Measurements from ENCODE around the gene TNIP3.
"Not testable (repeated sequence)": the region's sequence is repeated elsewhere in the genome, so short reads cannot be mapped to it uniquely, and the experiment has no call there.

Gene TNIP3

GRCh38 chr4:121164291-121164690 lies at the start of gene TNIP3:
Gene TNIP3, minus strand, starts transcription at chr4:121164321. Its CDS starts 196 bp downstream, at chr4:121164125.
- no peaks in the 10 kb centered on the region for H3K27me3 ChIP-seq
- H3K4me1 ChIP-seq (ENCODE audit: control insufficient read depth in 1 of 2, insufficient read depth in 1 of 2, low read depth in 1 of 2, low read length in 1 of 2), result no peaks in the 10 kb centered on the region
- H3K4me3 ChIP-seq (ENCODE audit: low read depth in 1 of 2, low read length in 1 of 2), result no peak within 1 kb of the TSS
- H3K27ac ChIP-seq, result no peak within 1 kb of the TSS
- no peaks in the 10 kb centered on the region for H3K36me3 ChIP-seq
- TF ChIP-seq CTCF (IDR thresholded peaks at IDR 0.05), result no peak
- H3K9me3 ChIP-seq, result no peaks in the 10 kb centered on the region

GRCh38 chr4:121212806-121213205 lies 48.7 kb upstream of the TNIP3 start:
- H3K4me3 ChIP-seq (ENCODE audit: low read depth in 1 of 2, low read length in 1 of 2), result no peak overlapping the region
- H3K9me3 ChIP-seq, result no peaks in the 10 kb centered on the region
- no peaks in the 10 kb centered on the region for H3K4me1 ChIP-seq (ENCODE audit: control insufficient read depth in 1 of 2, insufficient read depth in 1 of 2, low read depth in 1 of 2, low read length in 1 of 2)
- no peak for TF ChIP-seq CTCF (IDR thresholded peaks at IDR 0.05)
- no peaks in the 10 kb centered on the region for H3K36me3 ChIP-seq
- no peak overlapping the region for H3K27ac ChIP-seq
- no peaks in the 10 kb centered on the region for H3K27me3 ChIP-seq

- H3K36me3 ChIP-seq, result no peaks in the 10 kb centered on the region
- TF ChIP-seq CTCF (IDR thresholded peaks at IDR 0.05), result no peak
- no peaks in the 10 kb centered on the region for H3K27me3 ChIP-seq
- no peaks in the 10 kb centered on the region for H3K4me1 ChIP-seq (ENCODE audit: control insufficient read depth in 1 of 2, insufficient read depth in 1 of 2, low read depth in 1 of 2, low read length in 1 of 2)
- no peak overlapping the region for H3K27ac ChIP-seq
- no peaks in the 10 kb centered on the region for H3K9me3 ChIP-seq
- H3K4me3 ChIP-seq (ENCODE audit: low read depth in 1 of 2, low read length in 1 of 2), result no peak overlapping the region
These were observed 45.0 kb upstream of the TNIP3 start for GRCh38 chr4:121209171-121209570.

GRCh38 chr4:121208244-121209007 lies 44.3 kb upstream of the TNIP3 start:
- Histone ChIP-seq H3K27ac (no peak overlapping the region), H3K4me1 (ENCODE audit: control insufficient read depth in 1 of 2, insufficient read depth in 1 of 2, low read depth in 1 of 2, low read length in 1 of 2) (no peaks in the 10 kb centered on the region), H3K4me3 (ENCODE audit: low read depth in 1 of 2, low read length in 1 of 2) (no peak overlapping the region)

GRCh38 chr4:121205777-121206176 lies 41.7 kb upstream of the TNIP3 start:
- not testable (repeated sequence) for H3K4me1 ChIP-seq (ENCODE audit: control insufficient read depth in 1 of 2, insufficient read depth in 1 of 2, low read depth in 1 of 2, low read length in 1 of 2); H3K27ac ChIP-seq; H3K9me3 ChIP-seq

More at GRCh38 chr4:121208244-121209007, 44.3 kb upstream of the TNIP3 start:
- no peaks in the 10 kb centered on the region for H3K36me3 ChIP-seq
- H3K27me3 ChIP-seq, result no peaks in the 10 kb centered on the region
- TF ChIP-seq CTCF (IDR thresholded peaks at IDR 0.05), result no peak
- no peaks in the 10 kb centered on the region for H3K9me3 ChIP-seq

GRCh38 chr4:121200795-121201472 lies 36.8 kb upstream of the TNIP3 start:
- no peaks in the 10 kb centered on the region for H3K9me3 ChIP-seq
- TF ChIP-seq CTCF (IDR thresholded peaks at IDR 0.05), result no peak
- H3K27ac ChIP-seq, result no peak overlapping the region
- no peaks in the 10 kb centered on the region for H3K27me3 ChIP-seq
- no peaks in the 10 kb centered on the region for H3K4me1 ChIP-seq (ENCODE audit: control insufficient read depth in 1 of 2, insufficient read depth in 1 of 2, low read depth in 1 of 2, low read length in 1 of 2)
- H3K36me3 ChIP-seq, result no peaks in the 10 kb centered on the region
- no peak overlapping the region for H3K4me3 ChIP-seq (ENCODE audit: low read depth in 1 of 2, low read length in 1 of 2)

More at GRCh38 chr4:121205777-121206176, 41.7 kb upstream of the TNIP3 start:
- H3K27me3 ChIP-seq; H3K4me3 ChIP-seq (ENCODE audit: low read depth in 1 of 2, low read length in 1 of 2); H3K36me3 ChIP-seq: not testable (repeated sequence)
